ENCODE data around the gene GPHN.

DNA sequence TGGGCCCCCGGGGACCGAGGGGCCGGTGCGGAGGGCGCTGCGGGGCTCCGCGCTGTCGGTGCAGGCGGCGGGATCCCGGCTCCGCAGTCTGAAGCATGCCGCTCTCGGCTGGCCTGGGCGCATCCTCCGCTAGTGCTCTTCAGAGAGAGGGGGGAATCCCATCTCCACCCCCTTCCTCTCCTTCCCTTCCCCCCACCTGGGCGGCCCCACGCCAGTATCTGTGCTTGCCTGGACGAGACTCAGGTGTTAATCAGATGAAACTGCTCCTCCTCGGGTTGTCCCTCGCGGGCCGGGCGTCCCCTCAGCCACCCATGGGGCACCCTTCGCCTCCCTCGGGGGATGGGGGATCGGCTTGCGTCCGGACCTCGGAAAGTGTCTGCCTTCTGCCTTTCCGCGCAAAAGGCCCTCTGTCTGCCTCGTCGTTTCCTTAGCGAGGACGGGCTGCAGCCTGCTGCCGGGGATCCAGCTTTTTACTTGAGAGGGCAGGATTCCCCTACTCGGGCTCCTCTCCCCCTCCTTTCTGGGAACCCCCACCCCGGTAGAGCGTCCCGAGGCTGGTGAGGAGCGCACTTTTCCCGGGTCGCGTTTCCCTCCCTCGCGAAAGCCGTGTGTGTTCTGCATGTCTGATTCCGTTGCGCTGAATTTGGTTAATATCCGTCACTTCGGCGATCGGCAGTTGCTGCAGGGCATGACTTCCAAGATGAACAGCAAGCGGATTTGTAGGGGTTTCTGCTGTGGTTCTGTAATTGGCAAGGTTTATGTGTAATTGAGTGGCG is 1.1 kb downstream of the GPHN start:
- TF ChIP-seq EZH2 (IDR thresholded peaks at IDR 0.05) (no peak), POLR2AphosphoS5 (IDR thresholded peaks at IDR 0.05; ENCODE audit: borderline replicate concordance, low read depth, low read length) (no peak), FOXP2 (optimal IDR thresholded peaks at IDR 0.05; ENCODE audit: control extremely low read depth, extremely low read length, insufficient read depth) (no peak)
